Aorta (tissue), 5 donors: Measurements from ENCODE around the gene PRR5L. TPM values are rescaled to one million over a fixed set of nuclear protein-coding genes. Genes with fewer than 3 reads are reported as not detected.

Experiments
- ATAC-seq: fragments of 200-7000 bp; cut with Tn5 transposase; one replicate; pipeline ENCODE4 v1.9.1; 2022; ENCODE audit warnings: moderate library complexity; ENCODE audit not compliant: low FRiP score
- DNase-seq, 2 donors: peaks; one replicate each; pipeline ENCODE4 v3.0.0-alpha.2; 2020
- H3K27ac ChIP-seq, 2 donors: one replicate each; pipeline ENCODE4 v1.5.1; 2013; ENCODE audit warnings: low read length in 2 of 2, mild to moderate bottlenecking in 2 of 2, moderate library complexity in 2 of 2, control low read depth in 1 of 2, inconsistent platforms in 1 of 2, low read depth in 1 of 2
- H3K27me3 ChIP-seq, 2 donors: one replicate each; pipeline ENCODE4 v1.6.1; 2013; ENCODE audit warnings: control low read depth in 1 of 2, low read length in 1 of 2, mild to moderate bottlenecking in 1 of 2, moderate library complexity in 1 of 2; ENCODE audit not compliant: insufficient read depth in 2 of 2, control insufficient read depth in 1 of 2
- H3K36me3 ChIP-seq, 2 donors: one replicate each; pipeline ENCODE4 v1.6.1; 2013; ENCODE audit warnings: control low read depth in 1 of 2, low read length in 1 of 2, mild to moderate bottlenecking in 1 of 2; ENCODE audit not compliant: insufficient read depth in 2 of 2, control insufficient read depth in 1 of 2
- H3K4me1 ChIP-seq, 2 donors: one replicate each; pipeline ENCODE4 v1.6.1; 2013; ENCODE audit warnings: low read length in 2 of 2, control low read depth in 1 of 2, mild to moderate bottlenecking in 1 of 2, moderate library complexity in 1 of 2; ENCODE audit not compliant: insufficient read depth in 2 of 2, control insufficient read depth in 1 of 2
- H3K4me3 ChIP-seq, 2 donors: one replicate each; pipeline ENCODE4 v1.5.1; 2013; ENCODE audit warnings: low read length in 2 of 2, control low read depth in 1 of 2, mild to moderate bottlenecking in 1 of 2
- H3K9me3 ChIP-seq: one replicate; pipeline ENCODE4 v1.6.1; 2013; ENCODE audit warnings: mild to moderate bottlenecking, low read length; ENCODE audit not compliant: control insufficient read depth
- WGBS, 2 donors: extraction: QIAGEN DNeasy Blood & Tissue Kit; methylation state at CpG; one replicate each; pipeline ENCODE4 v1.1.7; 2013; 5-methylcytosine and 5-hydroxymethylcytosine counted together
- intact Hi-C, 2 donors: fragments of 100-400 bp; cut with DNase I; formaldehyde crosslinking; loops; one replicate each; pipeline versions ENCODE4 v1.14.2 to v1.15.0; 2022
- polyA plus RNA-seq, 2 donors: library from polyadenylated mRNA; stranded (reverse); fragments of 200-250 nt; gene quantifications; one replicate each; pipeline ENCODE4 v1.2.3, GENCODE V29; 2013
- total RNA-seq, 2 donors: library from RNA; stranded (reverse); fragmentation: NEBNext Ultra II Directional; extraction: Animal tissue kit (Norgen Biotek cat#: 25700); gene quantifications; one replicate each; pipeline ENCODE4 v1.2.1, GENCODE V29; 2021
- donor health status: healthy with polysubstance abuse.
- donor health status: Bipolar disorder and iron deficiency.
- donor health status: DM: no; HTN: no; CAD: no.
- donor health status: DM: no; HTN: no; CAD: no.
- donor health status: DM: yes; HTN: yes; CAD: no.

The PRR5L gene
- total and polyA plus RNA-seq, 4 donors: 3.3 to 15.3 (median 5.4) TPM

GRCh38 chr11:36380296-36381014, 84.4 kb downstream of the PRR5L start:
- intact Hi-C loops: no loop called here
- WGBS, 2 donors: 42 to 50% methylated on average over 9 of the region's 9 CpGs
- H3K27ac ChIP-seq: no peak overlapping the region
- H3K4me1 ChIP-seq: peaks cover 0 to 6% of the 10 kb centered on the region in 2 donors
- no peaks in the 10 kb centered on the region for H3K27me3 ChIP-seq
- no peaks in the 10 kb centered on the region for H3K36me3 ChIP-seq
- DNase-seq (no peak), ATAC-seq (no peak)
- H3K9me3 ChIP-seq: no peaks in the 10 kb centered on the region
- no peak overlapping the region for H3K4me3 ChIP-seq

GRCh38 chr11:36381015-36381360, 84.9 kb downstream of the PRR5L start:
- intact Hi-C loops: no loop called here
- H3K27ac ChIP-seq: no peak overlapping the region
- H3K4me1 ChIP-seq: peaks cover 0 to 6% of the 10 kb centered on the region in 2 donors
- DNase-seq (no peak), ATAC-seq (no peak)
- H3K27me3 ChIP-seq: no peaks in the 10 kb centered on the region
- no peaks in the 10 kb centered on the region for H3K36me3 ChIP-seq
- no peaks in the 10 kb centered on the region for H3K9me3 ChIP-seq
- WGBS, 2 donors: 45 to 51% methylated on average over 4 of the region's 4 CpGs
- H3K4me3 ChIP-seq: no peak overlapping the region

- DNase-seq (no peak), ATAC-seq (no peak)
- Histone ChIP-seq H3K36me3 (no peaks in the 10 kb centered on the region), H3K9me3 (no peaks in the 10 kb centered on the region), H3K27ac (no peak overlapping the region), H3K4me3 (no peak overlapping the region), H3K4me1 (peaks cover 0 to 6% of the 10 kb centered on the region in 2 donors), H3K27me3 (no peaks in the 10 kb centered on the region)
- WGBS, 2 donors: 0 to 10% methylated on average over 1 of the region's 1 CpG
- intact Hi-C loops: no loop called here
Measured at GRCh38 chr11:36383195-36383594, 87.1 kb downstream of the PRR5L start.

- ATAC-seq: no peak
- H3K4me1 ChIP-seq: peaks cover 0 to 6% of the 10 kb centered on the region in 2 donors
- no peak for DNase-seq
- no peaks in the 10 kb centered on the region for H3K27me3 ChIP-seq
- H3K36me3 ChIP-seq: no peaks in the 10 kb centered on the region
- H3K9me3 ChIP-seq: no peaks in the 10 kb centered on the region
- intact Hi-C loops: no loop called here
- WGBS, 2 donors: 45 to 56% methylated on average over 9 of the region's 9 CpGs
- no peak overlapping the region for H3K27ac ChIP-seq
- no peak overlapping the region for H3K4me3 ChIP-seq
Measured at GRCh38 chr11:36385121-36385970, 89.3 kb downstream of the PRR5L start.

GRCh38 chr11:36386411-36386810, 90.3 kb downstream of the PRR5L start:
- H3K27me3 ChIP-seq: no peaks in the 10 kb centered on the region
- H3K4me1 ChIP-seq: peaks cover 0 to 6% of the 10 kb centered on the region in 2 donors
- intact Hi-C loops: no loop called here
- 90 to 94% methylated on average over 3 of the region's 3 CpGs for WGBS, 2 donors
- H3K9me3 ChIP-seq: no peaks in the 10 kb centered on the region
- H3K4me3 ChIP-seq: no peak overlapping the region
- ATAC-seq (no peak), DNase-seq (no peak)
- H3K27ac ChIP-seq: no peak overlapping the region
- no peaks in the 10 kb centered on the region for H3K36me3 ChIP-seq

GRCh38 chr11:36388071-36388470, 92.0 kb downstream of the PRR5L start:
- ATAC-seq (no peak), DNase-seq (no peak)
- Histone ChIP-seq H3K4me1 (peaks cover 0 to 2% of the 10 kb centered on the region in 2 donors), H3K9me3 (no peaks in the 10 kb centered on the region), H3K27ac (no peak overlapping the region), H3K4me3 (no peak overlapping the region), H3K36me3 (no peaks in the 10 kb centered on the region), H3K27me3 (no peaks in the 10 kb centered on the region)
- intact Hi-C loops: no loop called here
- 91 to 92% methylated on average over 2 of the region's 2 CpGs for WGBS, 2 donors

GRCh38 chr11:36388951-36389350, 92.9 kb downstream of the PRR5L start:
- DNase-seq: no peak
- Histone ChIP-seq H3K27ac (no peak overlapping the region), H3K27me3 (peaks cover 0 to 2% of the 10 kb centered on the region in 2 donors), H3K9me3 (no peaks in the 10 kb centered on the region), H3K4me3 (no peak overlapping the region), H3K36me3 (no peaks in the 10 kb centered on the region), H3K4me1 (no peaks in the 10 kb centered on the region)
- intact Hi-C loops: no loop called here
- 87 to 90% methylated on average over 7 of the region's 7 CpGs for WGBS, 2 donors
- ATAC-seq: no peak

- 95 to 96% methylated on average over 4 of the region's 4 CpGs for WGBS, 2 donors
Measured at GRCh38 chr11:36389811-36390210, 93.7 kb downstream of the PRR5L start.

More at GRCh38 chr11:36389811-36390210, 93.7 kb downstream of the PRR5L start:
- H3K27ac ChIP-seq: no peak overlapping the region
- no peaks in the 10 kb centered on the region for H3K9me3 ChIP-seq
- H3K27me3 ChIP-seq: peaks cover 0 to 2% of the 10 kb centered on the region in 2 donors
- H3K4me1 ChIP-seq: no peaks in the 10 kb centered on the region
- intact Hi-C loops: no loop called here
- H3K4me3 ChIP-seq: no peak overlapping the region
- DNase-seq (no peak), ATAC-seq (no peak)
- H3K36me3 ChIP-seq: no peaks in the 10 kb centered on the region
